Femur (tissue), 1 donor: ENCODE results near the gene SURF2.

Experiments used
- DNase-seq: peaks from one replicate; pipeline ENCODE4 v3.0.0-alpha.2; 2017

SURF2 gene

DNA sequence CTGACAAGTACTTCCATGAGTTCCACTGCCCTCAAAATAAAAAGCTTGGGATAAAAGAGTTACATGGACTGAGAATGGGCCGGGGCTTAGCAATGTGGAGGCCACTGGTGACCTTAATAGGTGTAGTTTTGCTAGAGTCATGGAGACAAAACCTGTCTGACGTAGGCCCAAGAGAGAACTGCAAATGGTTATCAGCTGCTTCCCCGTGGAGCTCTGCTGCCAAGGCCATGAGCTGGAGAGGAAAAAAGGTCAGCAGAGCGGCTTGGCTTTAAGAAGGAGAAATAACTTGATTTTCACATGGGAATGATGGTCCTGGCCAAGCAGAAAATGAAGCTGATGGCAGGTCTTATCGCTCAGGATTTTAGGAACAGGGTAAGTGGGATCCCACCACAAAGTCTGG is 16.7 kb upstream of the SURF2 start:
- no peak for DNase-seq

GRCh38 chr9:133340256-133340655 is 16.1 kb upstream of the SURF2 start:
- DNase-seq: no peak

DNA sequence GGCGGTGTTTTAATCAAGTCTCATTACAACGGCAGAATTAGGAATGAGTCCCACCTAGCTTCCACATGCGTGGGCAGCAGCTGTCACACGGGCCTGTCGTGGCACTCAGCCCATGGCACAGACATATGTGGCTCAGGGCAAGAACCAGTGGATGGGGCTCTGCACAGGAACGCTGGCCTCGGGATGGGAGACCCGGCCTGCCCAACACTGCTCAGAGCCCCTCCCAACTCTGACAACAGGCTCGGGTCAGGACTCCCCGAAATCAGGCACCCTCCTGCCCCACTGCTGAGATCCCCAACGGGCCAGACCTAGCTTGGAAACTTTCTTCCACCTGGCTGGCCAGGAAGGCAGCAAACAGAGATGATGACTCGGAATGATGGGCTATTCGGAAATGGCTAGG is 15.4 kb upstream of the SURF2 start:
- DNase-seq: no peak

GRCh38 chr9:133341369-133342068 is 14.8 kb upstream of the SURF2 start:
- DNase-seq: peak; percentile 71

DNA sequence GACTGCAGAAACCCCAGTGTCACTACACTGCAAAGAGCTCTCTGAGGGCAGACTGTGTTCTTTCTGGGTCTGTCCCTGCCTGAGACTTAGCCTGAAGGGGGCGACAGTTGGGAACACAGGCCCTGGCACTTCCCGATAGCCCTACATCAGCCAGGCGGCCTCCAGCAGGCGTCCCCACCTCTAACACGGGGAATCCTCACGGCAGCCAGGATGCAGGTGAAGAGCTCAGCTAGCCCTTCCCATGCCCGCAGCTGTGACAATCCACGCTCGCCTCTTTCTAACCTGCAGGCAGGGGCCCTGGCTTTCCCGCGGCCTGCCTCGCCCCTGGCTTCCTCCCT is 14.3 kb upstream of the SURF2 start:
- DNase-seq: no peak

DNA sequence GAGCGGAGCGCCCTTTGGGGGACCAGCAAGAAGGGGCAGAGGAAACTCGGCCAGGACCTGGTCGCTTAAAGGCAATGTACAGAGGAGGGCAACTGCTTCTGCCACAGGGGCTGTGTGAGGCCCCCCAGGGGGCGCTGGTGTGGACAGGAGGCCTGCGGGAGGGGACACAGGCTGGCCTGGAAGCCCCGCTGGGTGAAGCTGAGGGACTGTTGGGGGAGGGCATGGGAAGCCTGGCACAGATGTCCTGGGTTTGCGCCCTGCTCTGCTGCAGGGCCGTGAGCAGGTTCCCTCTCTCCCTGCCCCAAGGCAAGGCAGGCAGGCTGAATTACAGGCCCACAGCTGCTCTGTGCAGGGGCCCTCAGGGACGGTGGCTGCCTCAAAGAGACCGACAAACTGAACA is 13.8 kb upstream of the SURF2 start:
- peak; percentile 26 for DNase-seq

DNA sequence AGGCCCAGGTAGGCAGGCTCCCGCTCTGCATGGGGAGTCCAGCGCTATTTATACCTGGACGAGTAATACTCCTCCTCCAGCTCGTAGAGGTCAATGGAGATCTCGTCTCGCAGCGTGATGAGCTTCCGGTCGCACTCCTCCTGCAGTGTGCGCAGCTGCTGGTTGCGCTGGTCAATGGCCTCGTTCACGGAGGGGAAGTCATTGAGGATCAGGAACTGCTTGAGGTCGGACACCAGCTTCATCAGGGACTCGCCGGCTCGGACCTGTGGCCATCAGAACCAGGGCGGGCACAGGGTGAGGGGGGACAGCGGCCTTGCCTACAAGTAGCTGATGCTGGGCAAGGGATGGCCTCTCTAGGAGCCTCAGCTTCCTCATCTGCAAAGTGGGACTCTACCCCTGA is 12.3 kb upstream of the SURF2 start:
- no peak for DNase-seq

DNA sequence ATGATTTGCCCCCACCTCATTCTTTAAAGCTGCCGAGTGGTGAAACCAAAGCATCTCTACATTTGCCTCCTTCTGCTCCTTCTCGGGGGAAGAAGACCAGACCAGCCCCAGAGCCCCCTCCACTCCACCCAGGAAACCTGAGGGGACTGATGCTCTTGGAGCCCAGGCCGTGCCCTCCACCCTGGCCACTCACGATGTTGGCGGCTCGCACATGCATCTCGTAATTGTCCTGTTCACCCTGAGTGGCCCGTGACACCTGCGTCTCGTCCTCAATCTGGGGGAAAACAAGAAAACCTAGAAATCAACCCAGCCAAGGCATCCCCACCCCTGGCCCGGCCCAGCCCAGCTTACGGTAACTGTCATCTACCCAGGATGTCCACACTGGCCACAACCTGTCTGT is 11.4 kb upstream of the SURF2 start:
- DNase-seq: no peak

- DNase-seq: no peak
Observed at GRCh38 chr9:133345596-133345995, 10.8 kb upstream of the SURF2 start.

DNA sequence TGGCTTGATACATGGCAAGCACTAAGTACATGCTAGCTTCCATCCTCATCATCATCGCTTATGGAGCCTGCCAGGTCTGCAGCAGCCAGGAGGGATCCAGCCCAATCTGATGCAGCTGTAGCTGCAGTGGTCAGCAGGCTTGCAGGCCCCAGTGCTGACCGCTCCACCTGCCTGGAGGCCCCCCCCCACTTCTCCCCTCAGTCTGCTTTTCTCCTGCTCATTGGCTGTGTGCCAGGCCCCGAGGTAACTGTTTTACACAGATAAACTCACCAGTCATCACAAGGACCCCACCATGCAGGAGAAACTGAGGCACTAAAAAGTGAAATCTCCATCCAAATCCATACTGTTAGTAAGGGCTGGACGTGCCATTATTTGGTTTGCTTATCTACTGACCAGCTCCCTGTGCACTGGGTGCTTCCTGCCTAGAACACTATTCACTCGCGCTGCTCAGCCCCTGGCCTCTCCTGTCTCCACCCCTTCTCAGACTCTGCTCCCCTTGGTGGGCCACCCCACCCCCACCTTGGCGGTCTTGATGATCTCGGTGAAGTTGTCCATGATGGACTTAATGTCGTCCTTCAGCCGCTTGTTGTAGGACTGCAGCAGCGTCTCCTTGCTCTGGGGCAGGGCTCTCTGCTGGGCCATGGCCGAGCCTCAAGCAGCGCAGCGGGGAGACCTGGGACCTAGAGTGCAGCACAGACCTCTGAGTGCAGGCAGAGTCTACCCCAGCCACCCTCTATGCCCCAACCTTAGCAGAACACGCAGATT is 10.1 kb upstream of the SURF2 start:
- no peak for DNase-seq

GRCh38 chr9:133347515-133347984 is 8.8 kb upstream of the SURF2 start:
- DNase-seq: peak; percentile 62

DNA sequence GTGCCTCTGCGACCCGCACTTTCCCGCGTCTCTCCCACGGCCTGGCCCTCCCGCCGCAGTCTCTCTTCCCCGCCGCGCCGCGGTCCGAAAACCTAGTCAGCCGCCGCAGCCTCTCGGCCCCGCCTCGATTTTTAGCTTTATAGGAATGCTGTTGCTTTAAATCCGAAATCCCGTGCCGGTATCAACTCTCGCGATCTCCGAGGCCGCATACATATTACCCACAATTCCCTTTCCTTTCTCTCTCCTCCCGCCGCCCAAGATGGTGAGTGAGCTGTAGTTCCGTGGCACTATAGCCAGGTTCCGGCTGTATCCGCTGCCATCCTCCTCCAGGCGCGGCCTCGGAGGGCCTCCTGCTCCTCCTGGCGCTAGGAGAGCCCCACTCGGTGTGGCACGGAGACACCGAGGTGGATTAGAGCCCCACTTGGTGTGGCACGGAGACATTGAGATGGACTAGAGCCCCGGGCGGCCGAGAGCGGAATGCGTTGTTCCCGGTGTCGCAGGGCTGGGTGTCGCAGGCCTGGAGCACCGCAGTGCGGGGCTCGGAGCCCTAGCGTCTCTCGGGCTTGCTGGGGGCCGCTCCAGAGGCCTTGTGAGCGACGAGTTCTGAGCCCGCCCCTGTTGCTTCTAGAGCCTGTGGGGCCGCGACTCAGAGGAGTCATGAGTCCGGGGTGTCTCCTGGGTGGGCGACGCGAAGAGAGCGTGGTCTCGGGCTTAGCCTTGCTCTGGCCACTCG is 8.2 kb upstream of the SURF2 start, which contains the start of the genes MED22 and RPL7A:
Gene MED22 (minus strand): TSS at position 147 of the 733 bp plus-strand sequence. CDS start 1,469 bp downstream, outside the sequence.
Gene RPL7A (plus strand): TSS at position 234 of the 733 bp plus-strand sequence. CDS start 26 bp downstream, at position 260.
- DNase-seq: peak; percentile 97

- DNase-seq: no peak
Observed at GRCh38 chr9:133348718-133349573, 7.4 kb upstream of the SURF2 start.

DNA sequence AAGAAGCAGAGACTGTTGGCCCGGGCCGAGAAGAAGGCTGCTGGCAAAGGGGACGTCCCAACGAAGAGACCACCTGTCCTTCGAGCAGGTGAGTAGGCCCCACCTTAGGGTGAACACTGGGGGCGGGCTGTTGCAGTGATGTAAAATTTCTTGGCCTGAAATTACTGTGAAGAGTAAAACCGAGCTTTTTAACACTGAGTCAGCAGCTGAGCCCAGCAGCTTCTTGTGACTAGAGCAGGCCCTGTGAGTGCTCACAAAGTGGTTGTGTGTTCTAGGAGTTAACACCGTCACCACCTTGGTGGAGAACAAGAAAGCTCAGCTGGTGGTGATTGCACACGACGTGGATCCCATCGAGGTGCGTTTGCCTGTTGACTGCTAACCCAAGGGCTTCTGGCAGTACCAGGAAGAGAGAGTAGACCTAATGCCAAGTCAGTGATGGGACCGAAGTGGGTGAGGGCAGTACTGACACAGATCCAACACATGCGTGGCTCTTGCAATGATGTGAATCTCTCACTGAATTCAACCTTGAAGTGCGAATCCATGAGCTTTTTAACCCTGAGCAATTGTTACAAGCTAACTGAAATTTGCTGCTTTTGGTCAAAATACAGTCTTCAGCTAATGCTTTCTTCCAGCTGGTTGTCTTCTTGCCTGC is 6.3 kb upstream of the SURF2 start:
- DNase-seq: no peak

DNA sequence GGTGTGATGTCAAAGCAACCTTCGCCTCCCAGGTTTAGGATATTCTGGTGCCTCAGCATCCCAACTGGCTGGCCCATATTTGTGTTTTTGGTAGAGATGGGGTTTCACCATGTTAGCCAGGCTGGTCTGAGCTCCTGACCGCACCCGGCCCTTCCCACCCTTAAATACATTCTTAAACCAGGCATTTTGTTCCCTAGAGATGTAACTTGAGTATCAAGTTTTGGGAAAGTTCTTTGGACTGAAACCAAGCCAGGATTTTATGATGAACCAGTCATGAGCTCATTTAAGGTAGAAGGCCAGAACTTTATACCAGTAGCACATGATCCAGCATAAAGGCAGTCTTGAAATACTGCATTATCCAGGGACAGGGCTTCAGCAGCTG is 4.8 kb upstream of the SURF2 start:
- DNase-seq: no peak

- DNase-seq: no peak
Observed at GRCh38 chr9:133351908-133352634, 4.3 kb upstream of the SURF2 start.

DNA sequence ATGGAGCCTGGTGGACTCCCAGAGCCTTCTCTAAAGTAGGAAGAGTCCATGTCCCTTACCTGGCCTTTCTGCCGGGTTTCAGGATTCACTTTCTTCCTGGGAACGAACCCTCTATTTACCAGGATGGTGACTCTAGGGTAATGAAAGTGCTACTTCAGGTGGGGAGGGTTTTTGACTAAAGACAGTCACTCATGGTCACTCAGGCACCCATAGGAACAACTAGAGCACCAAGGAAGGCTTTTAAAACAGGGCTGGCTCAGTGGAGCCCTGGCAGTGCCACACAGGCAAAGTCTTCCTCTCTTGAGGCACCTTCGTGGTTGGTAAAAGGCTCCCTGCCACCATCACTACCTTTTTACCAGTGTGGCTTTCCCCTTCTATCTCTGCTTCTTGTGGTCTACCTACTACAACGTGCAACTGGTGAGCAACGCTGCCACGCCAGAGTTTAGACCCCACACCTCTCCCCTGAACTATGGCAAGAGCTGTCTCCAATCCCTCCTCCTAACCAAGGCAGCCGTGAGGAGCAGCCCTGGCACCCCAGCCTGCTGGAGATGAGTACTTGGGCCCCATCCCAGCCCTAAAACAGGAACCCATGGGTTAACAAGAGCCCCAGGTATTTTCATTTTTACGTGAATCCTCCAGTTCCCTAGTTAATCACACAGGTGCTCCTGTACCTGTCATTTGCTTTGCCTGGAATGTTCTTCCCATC is 3.6 kb upstream of the SURF2 start:
- DNase-seq: no peak

- DNase-seq: no peak
Observed at GRCh38 chr9:133353548-133353947, 2.8 kb upstream of the SURF2 start.

DNA sequence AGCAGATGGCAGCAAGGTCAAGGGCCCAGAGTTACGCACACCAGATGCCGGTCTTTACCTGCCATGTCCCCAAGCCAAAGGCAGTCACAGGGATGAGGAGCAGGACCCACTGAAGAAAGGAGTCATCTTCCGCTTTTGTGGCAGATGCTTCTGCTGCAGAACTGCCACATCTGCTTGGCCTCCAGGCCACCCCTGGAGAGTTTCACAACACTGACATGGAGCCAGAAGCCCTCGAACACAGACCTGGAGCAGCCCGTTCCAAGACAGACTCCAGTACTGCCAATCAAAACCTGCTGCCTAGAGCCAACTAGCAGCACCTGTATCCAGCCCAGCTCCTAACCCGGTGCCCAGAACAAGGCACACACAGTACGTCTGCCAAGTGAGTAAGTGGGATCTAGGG is 1.6 kb upstream of the SURF2 start:
- no peak for DNase-seq

- DNase-seq: no peak
Observed at GRCh38 chr9:133355881-133356357, 431 bp upstream of the SURF2 start.

GRCh38 chr9:133357656-133358055 is 1.3 kb downstream of the SURF2 start:
- DNase-seq: no peak
